HG02588 (cell line): ENCODE results near the gene TPP1.

ENCODE experiments used
- ATAC-seq: cut with Tn5 transposase; IDR thresholded peaks from one replicate; pipeline ENCODE4 v1.9.1; 2021; ENCODE audit warnings: mild to moderate bottlenecking, moderate library complexity; ENCODE audit not compliant: unreplicated experiment

TPP1 gene

GRCh38 chr11:6629573-6629891, 10.3 kb upstream of the TPP1 start:
- ATAC-seq, result no peak

DNA sequence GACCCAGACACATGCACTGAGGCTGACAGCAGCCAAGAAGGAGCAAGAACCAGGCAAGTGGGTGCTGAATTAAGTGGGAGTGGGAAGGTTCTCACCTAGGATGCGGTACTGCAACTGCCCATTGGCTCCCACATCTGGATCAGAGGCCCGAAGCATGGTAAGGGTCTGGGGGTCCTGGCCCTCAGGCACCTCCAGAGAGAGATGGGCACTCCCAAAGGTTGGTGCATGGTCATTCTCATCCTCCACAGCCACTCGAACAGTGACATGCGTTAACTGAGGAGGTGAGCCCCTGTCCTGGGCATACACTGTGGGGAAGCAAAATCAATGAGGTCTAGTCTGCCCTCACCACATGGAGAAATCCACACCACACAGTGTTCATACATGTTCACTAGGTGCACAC, 9.3 kb upstream of the TPP1 start:
- ATAC-seq, result no peak

GRCh38 chr11:6627762-6628241, 8.6 kb upstream of the TPP1 start:
- peak; percentile 74 for ATAC-seq

GRCh38 chr11:6626971-6627761, 7.9 kb upstream of the TPP1 start:
- no peak for ATAC-seq

DNA sequence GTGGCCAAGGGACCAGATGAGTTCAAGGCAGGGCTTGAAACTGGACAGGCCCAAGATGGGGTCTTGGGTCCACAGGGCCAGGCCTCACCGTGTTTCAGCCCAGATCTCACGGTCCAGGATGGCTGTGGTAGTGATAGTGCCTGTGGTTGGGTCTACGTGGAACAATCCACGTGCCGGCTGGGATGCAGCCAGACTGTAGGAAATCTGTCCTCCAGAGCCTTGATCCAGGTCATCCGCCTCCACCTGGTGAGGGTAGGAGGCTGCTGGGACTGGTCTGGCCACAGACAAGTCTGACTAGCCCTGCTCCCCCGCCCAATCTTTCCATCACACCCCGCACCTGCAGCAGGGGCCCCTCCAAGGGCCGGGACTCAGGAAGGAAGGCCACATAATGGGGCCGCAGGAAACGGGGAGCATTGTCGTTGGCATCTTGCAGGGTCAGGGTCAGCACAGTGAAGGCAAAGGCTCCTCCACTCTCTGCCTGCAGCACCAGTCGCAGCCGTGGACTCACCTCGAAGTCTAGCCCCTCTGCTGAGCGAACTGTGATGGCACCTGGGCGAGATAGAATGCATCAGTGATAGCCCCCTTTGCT, 6.7 kb upstream of the TPP1 start:
- ATAC-seq, result no peak

DNA sequence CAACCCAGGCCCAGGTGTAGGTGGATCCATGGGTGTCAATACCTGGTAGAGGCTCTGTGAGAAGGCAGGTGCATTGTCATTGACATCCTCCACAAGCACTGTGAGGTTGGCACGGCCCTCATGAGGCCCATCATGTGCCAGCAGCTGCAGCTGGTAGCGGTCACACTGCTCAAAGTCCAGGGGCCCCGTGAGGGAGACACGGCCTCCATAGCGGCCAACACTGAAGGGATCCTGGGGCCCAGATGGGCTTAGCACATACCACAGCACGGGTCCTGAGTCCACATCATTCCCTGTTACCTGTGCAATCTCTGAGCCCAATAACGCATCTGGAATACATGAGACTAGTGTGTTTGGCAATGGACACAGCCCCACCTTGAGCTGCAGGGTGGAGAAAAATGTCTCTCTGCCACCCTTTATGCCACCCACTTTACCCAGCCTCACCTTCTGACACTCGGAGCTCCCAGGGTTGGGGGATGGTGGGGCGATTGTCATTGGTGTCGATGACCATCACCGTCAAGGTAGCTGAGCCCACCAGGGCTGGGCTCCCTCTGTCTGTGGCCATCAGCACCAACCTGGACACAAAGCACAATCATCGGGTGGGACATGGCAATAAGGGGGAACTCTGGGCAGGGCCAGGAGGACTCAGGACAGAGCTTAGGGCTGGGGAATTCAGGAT, 6.1 kb upstream of the TPP1 start:
- ATAC-seq, result no peak

DNA sequence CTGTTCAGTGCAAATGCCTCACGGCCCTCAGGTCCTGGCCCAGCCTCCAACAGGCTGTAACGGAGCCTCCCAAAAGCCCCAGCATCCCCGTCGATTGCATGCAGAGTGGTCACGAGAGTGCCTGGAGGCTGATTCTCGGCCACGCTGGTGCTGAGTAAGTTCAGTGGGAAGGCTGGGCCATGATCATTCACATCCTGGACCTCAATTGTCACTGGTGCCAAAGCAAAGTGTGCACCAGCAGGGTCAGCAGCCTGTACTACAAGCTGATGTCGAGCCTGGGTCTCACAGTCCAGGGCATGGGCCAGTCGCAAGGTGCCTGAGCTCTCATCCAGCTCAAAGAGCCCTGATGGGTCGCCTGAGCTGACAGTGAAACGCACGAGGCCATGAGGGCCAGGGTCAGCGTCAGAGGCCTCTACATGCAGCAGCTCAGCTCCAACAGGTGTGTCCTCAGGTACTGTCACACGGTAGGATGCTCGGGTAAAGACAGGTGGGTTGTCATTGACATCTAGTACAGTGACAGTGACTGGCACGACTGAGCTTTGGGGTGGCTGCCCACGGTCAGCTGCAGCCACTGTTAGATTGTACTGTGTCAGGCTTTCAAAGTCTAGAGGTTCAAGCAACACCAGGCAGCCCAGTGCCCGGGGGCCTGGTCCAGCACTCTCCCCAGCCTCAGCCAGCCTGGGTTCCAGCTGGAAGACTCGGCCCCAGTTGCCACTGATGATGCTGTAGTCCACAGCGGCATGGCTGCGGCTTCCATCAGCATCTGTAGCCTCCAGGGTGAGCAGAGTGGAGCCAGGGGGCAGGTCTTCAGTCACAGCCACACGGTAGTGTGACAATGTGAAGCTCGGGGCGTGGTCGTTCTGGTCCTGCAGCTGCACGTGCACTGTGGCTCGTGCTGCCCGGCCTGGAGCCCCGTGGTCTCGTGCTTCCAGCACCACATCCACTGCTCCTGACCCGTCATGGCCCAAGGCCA, 4.5 kb upstream of the TPP1 start:
- ATAC-seq, result no peak

GRCh38 chr11:6622261-6623171, 3.3 kb upstream of the TPP1 start:
- ATAC-seq, result no peak

- no peak for ATAC-seq
Observed at GRCh38 chr11:6621711-6622211, 2.5 kb upstream of the TPP1 start.

DNA sequence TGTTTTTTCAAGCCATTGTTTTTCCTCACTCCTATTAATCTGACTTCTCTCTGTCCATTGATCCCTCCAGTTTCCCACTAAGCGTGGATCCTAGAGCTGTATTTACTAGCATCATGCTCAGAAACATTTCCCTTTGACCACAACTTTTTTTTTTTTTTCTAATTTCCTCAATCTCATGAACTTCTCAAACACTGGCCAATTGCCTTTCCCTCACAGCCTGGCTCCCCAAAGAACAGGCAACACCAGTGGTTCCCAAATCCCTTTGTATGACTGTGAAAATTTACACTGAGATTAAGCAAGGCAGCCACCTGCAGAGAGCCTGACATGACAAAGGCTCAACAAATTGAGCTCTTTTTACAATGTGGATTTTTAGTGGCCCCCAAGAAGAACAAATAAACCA, 1.4 kb upstream of the TPP1 start:
- ATAC-seq, result no peak

DNA sequence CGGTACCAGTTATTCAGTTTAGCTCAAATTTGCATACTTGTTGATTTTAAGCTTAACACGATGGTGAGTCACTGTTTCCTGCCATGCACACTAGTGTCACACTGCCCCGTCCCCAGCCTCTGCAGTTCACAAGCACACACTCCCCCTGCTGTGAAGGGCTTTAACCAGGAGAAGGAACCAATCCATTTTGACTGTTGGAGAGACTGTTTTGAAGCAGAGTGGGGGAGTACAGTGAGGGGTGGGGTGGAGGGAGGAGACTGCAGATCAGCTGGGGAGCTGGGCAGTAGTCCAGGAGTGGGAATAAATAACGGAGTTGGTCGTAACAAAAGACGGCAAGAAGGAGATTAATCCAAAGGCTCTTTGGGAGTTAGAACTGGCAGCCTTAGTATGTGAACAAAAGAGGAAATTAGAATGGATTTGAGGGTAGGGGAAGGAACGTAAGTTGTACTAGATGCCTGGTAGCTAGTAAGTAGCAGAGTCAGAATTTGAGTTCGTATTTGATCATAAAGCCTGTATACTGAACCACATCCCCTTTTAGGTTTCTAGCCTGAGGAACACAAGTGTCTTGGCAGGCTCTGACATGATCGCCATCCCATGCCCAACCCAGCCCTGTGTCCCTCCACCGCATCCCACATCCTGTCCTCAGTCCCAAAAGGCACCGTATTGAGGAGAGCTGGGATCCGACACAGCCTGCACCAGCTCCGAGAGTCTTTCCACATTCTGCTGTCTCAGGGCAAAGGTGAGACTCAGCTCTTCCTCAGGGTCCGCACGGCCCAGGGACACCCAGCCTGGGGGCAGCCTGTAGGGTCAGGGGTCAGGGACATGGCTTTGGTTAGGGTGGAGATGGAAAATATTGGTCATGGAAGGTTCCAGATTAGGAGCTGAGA, 862 bp downstream of the TPP1 start:
- no peak for ATAC-seq

- ATAC-seq, result no peak
Observed at GRCh38 chr11:6617315-6617781, 1.9 kb downstream of the TPP1 start.

- no peak for ATAC-seq
Observed at GRCh38 chr11:6616596-6617250, 2.5 kb downstream of the TPP1 start.

DNA sequence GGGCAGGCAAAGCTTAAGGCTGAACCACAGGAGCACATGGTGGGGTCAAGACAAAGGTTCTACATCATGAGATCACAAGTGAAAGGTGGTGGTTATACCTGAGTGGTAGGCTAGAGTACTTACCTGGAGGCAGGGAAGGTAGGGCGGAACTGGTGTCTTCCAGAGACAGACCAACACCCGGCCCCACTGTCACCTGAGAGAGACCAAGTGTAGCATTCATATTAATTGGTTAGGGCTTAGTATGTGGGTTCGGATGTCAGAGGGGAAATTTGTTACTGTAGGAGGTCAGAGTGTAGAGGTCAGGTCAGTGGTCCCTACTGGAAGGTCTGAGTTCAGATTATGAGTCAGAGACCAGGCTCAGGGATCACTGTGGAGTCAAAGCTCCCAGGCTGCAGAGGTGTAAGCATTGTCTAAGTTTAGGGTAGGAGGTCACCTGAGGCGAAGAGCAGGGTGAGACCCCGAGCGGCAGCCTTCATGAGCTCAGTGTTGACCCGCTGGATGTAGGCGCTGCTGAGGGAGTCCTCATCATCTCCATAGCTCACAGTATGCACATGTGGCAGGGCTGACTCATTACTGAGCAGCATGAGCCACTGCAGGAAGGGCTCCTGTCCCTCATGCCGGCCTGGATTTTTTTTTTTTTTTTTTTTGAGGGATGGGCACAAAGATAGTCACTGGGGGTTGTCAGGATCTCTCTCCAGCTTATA, 3.2 kb downstream of the TPP1 start:
- no peak for ATAC-seq

- ATAC-seq, result no peak
Observed at GRCh38 chr11:6615046-6615445, 4.2 kb downstream of the TPP1 start.

DNA sequence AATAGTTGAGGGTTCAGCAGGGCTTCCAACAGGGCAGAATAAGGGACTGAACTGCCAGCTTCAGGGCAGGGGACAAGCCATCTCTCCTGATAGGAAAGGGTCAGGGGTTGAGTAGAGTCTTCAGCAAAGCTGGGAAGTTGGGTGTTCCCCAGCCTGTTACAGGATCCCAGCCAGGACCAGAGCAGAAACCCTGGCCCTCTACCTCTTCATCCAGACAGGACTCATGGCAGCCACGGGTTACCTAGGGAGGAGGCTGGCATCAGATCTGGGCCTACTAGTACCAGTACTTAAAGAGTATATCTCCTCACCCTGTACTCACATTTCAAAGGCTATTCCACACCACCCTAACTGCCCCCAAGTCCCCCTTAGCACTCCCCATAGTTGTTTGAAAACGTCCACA, 4.8 kb downstream of the TPP1 start:
- ATAC-seq, result no peak

- no peak for ATAC-seq
Observed at GRCh38 chr11:6613496-6613895, 5.7 kb downstream of the TPP1 start.
